Central memory CD4-positive, alpha-beta T cell (primary cell): ENCODE data around the gene LILRA1.
"Not testable (repeated sequence)": the region's sequence is repeated elsewhere in the genome, so short reads cannot be mapped to it uniquely, and the experiment has no call there.

Source experiments
- DNase-seq: peaks from one replicate; pipeline ENCODE4 v3.0.0; 2022

The LILRA1 gene

DNA sequence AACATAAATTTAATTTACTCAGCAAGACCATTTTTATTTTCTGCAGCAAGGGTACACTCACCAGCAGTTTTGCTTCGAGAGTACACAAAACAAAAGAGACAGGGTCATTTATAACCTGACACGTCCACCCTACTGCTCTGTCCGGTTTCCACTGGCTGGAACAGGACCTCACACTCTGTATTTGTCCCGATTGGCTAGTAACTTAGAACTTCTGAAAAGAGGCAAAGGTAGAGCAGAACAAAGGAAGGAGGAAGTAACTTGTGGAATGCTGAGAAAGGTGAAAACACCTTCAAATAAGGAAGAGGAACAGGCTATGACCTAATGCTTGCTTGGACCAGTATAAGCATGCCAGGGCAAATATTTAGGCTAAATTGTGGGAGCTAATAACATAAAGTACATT, 34.5 kb downstream of the LILRA1 start:
- not testable (repeated sequence) for DNase-seq

DNA sequence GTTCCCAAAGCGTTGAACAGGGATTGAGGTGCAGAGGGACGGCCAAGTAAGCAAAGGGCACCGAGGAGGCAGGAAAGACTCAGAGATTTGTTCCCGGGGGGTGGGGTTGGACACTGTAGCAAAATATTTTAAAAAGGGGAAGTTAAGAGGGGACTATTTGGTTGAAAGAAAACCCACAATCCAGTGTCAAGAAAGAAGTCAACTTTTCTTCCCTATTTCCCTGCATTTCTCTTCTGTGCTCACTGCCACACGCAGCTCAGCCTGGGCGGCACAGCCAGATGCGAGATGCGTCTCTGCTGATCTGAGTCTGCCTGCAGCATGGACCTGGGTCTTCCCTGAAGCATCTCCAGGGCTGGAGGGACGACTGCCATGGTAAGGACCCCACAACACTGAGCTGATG, 36.8 kb downstream of the LILRA1 start, which contains the start of gene LILRB1:
Gene LILRB1, plus strand, starts transcription at position 223 of the 400 bp plus-strand sequence. CDS start 590 bp downstream, outside the sequence.
- not testable (repeated sequence) for DNase-seq

DNA sequence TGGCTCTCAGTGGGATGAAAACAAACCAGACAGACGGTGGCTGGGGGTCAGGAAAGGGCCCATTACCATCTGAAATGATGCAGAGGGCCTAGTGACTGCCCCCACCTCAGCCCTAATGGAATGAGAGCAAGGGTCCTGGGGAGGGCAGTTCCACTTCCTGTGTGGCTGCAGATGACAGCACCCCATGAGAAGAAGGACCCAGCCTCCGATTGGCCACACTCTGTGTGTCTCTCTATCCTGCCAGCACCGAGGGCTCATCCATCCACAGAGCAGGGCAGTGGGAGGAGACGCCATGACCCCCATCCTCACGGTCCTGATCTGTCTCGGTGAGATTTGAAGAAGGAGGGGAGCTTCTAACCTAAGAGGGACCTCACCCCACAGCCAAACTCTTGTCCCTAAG, 37.4 kb downstream of the LILRA1 start:
- DNase-seq = no peak

DNA sequence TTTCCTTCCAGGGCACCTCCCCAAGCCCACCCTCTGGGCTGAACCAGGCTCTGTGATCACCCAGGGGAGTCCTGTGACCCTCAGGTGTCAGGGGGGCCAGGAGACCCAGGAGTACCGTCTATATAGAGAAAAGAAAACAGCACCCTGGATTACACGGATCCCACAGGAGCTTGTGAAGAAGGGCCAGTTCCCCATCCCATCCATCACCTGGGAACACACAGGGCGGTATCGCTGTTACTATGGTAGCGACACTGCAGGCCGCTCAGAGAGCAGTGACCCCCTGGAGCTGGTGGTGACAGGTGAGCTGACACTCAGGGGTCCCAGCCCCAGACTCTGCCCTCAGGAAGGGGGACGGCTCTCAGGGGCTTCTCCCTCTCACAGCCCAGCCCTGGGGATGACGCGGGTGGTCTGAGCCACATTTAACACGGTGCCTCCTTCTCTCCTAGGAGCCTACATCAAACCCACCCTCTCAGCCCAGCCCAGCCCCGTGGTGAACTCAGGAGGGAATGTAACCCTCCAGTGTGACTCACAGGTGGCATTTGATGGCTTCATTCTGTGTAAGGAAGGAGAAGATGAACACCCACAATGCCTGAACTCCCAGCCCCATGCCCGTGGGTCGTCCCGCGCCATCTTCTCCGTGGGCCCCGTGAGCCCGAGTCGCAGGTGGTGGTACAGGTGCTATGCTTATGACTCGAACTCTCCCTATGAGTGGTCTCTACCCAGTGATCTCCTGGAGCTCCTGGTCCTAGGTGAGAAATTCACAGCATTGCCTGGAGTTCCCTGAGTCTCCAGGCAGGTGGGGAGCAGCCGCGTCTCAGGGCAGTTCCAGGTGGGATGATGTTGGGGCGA, 38.3 kb downstream of the LILRA1 start:
- not testable (repeated sequence) for DNase-seq

DNA sequence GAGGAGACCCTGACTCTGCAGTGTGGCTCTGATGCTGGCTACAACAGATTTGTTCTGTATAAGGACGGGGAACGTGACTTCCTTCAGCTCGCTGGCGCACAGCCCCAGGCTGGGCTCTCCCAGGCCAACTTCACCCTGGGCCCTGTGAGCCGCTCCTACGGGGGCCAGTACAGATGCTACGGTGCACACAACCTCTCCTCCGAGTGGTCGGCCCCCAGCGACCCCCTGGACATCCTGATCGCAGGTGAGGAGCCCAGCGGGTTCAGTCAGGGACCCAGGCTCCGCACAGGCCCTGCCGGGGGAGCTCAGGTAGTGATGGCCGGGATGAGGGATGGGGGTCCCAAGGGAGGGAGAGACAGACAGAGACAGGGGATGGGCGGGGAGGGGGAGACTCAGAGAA, 39.1 kb downstream of the LILRA1 start:
- DNase-seq = not testable (repeated sequence)

DNA sequence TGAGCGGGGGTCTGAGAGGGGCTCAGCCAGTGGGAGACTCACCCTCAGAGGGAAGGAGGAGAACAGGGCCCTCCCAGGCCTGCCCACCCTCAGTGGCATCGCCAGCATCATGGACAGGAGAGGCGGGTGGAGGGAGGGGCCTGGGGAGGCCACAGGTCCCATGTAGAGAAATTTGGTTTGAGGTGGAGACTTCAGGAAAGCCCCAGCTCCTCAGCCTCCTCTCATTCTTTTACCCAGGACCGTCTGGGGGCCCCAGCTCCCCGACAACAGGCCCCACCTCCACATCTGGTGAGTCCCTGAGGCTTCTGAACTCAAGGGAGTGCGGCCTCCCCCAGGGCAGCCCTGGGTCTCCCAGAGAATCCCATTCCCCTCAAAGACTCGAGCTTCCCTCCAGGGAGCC, 40.0 kb downstream of the LILRA1 start:
- DNase-seq = no peak

DNA sequence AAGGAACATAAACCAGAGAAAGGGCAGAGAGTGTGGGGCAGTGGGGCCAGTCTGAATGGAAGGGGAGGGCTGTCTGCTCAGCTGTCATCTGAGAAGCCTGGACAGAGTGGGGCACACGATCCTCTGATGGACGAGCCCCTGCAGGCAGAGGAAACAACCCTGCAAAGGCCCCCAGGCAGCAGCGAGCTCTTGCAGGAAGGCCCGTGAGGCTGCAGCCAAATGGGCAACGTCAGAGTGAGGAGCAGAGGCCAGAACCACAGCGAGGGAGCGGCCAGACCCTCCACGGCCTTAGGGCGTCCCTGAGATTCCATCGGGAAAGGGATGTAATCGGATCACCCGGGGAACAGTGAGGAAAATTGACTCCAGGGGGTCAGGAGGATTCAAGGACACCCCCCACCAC, 42.6 kb downstream of the LILRA1 start:
- not testable (repeated sequence) for DNase-seq

DNA sequence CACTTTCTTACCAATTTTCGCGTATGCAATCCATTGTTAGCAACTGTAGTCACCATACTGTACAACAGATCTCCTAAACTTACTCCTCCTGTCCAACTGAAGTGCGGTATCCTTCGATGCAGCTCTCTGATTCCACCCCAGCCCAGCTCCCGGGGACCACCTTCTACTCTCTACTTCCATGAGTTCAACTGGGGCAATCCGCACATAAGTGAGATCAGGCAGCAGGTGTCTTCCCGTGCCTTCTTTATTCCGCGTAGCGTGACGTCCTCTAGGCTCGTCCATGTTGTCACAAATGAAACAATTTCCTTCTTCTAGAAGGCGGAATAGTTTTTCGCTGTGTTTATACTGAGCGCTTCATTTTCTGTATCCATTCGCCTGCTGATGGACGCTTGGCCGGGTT, 45.3 kb downstream of the LILRA1 start:
- DNase-seq = no peak

DNA sequence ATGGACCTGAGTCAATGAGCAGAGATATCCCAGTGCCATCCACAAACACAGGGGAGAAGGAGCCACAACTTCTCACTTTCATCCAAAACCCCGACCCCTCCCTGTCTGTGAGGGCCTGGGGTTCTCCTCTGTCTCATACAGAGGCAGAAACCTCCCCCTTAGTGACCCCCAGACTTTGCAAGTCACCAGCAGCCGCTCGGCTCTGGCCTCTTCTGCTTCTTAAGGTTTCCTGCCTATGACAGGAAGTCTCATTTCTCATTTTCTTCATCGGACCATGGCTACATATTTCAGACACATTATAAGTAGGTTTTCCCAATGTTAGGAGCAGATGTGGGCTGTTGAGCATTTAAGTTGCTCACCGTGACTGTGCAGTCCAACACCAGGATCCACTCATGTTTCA, 49.5 kb downstream of the LILRA1 start:
- not testable (repeated sequence) for DNase-seq

DNA sequence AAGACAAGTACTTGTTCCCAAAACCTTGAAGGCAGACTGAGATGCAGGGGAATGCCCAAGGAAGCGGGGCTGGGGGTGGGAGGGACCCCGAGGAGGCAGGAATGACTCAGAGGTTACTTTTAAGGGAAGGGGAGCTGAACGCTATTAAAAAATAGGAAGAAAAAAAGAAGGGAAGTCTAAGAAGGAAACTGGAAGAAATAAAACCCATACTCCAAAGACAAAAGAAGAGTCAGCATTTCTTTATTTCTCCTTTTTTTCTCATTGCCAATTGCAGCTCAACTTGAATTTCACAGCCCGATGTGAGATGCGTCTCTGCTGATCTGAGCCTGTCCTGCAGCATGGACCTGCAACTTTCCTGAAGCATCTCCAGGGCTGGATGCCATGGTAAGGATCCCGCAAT, 50.2 kb downstream of the LILRA1 start:
- not testable (repeated sequence) for DNase-seq

DNA sequence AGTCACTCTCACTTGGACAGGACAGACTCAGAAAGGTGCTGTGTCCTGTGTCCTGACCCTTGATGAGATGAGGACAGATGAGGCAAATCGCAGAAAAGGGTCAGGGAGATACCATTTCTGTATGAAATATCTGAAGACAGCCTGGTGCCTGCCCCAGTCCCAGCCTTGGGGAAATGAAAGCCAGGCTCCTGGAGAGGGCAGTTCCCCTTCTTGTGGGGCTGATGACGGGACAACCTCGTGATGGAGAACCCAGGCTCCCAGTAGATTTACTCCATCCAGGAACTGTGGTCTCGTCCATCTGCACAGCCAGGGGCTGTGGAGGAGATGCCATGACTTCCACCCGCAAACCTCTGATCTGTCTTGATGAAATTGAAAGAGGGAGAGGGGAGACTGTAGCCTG, 50.6 kb downstream of the LILRA1 start:
- DNase-seq = no peak

DNA sequence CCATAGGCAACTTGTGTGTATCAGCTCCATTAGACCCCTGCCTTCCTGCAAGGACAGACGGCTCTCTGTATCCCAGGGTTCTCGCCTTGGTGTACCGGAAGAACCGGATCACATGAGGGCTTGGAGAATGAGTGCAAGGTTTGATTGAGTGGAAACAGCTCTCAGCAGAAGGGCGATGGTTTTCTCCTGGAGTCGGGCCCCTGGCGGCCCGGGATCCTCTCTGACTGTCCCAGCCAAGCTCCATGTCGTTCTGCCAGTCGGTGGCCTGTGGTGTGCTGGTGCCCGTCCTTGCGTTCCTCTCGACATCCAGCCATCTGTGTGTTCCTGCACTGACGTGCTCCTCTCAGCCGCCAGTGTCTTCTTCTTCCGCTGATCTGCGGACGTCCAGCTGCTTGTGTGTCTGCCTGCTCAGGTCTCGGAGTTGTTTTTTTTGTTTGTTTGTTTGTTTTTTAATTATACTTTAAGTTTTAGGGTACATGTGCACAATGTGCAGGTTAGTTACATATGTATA, 53.0 kb downstream of the LILRA1 start:
- DNase-seq = no peak

DNA sequence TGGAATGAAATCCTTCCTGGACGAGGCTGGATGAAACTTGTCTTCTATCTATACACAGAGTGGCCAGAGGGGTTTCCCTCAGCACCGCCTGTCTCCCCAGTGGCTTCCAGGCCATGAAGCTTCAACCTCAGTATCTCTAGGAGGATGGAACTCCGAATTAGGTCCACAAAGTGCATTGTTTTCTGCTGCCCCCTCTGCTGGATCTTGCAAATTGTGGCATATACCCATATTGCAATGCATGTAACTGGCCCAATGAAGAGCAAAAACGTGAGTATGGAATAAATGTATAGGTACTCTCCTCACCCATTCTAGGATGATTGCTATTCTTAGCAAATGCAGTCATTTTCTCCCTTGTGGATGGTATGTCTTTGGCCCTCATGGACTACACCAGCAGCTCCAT, 54.7 kb downstream of the LILRA1 start:
- DNase-seq = no peak

DNA sequence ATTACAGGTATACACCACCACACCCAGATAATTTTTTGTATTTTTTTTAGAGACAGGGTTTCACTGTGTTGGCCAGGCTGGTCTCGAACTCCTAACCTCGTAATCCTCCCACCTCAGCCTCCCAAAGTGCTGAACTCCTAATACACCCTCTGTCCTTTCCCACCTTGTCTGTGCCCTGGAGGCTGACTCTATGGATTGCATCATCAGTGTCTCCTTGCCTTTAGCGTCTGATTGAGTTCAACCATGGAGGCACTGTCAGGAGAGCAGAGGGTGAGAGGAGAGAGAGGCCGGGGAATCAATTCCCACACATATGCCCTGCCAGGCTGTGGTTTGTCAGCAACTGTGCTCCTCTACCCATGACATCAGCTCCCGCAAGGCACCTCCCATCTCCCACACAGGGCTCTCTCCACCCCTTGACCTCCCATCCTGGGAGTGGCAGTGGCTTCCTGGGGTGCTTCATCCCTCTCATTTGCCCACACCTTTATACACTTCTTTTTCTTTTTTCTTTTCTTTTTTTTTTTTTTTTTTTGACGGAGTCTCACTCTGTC, 56.8 kb downstream of the LILRA1 start:
- no peak for DNase-seq
